GM12878 (cell line): Measurements from ENCODE around the gene GSTM2. TPM values are rescaled to one million over a fixed set of nuclear protein-coding genes. Genes with fewer than 3 reads are reported as not detected.
"Not testable (repeated sequence)": the region's sequence is repeated elsewhere in the genome, so short reads cannot be mapped to it uniquely, and the experiment has no call there.

Experiments used
- ATAC-seq: fragments of 200-7000 bp; cut with Tn5 transposase; 3 replicates; pipeline ENCODE4 v1.9.1; 2020; ENCODE audit warnings: mild to moderate bottlenecking, moderate library complexity
- BruUV-seq: library from RNA; stranded (reverse); fragments of 400-500 nt; replicated peaks from 2 replicates; lab custom pipeline; 2021; lab: Mats Ljungman, UMichigan
- CTCF ChIA-PET: fragments of 300-600 bp; sonication (Branson Sonifier 250); formaldehyde crosslinking; extraction: SDS; loops from one replicate; lab custom pipeline; 2021; ENCODE audit warnings: inconsistent platforms; lab: Yijun Ruan, JAX
- POLR2A ChIA-PET: fragments of 350-600 bp; formaldehyde crosslinking; extraction: SDS; loops from one replicate; lab custom pipeline; 2021; ENCODE audit warnings: inconsistent platforms; lab: Charles Lee
- RAD21 ChIA-PET: fragments of 300-600 bp; sonication (Branson Sonifier 250); formaldehyde crosslinking; loops from one replicate; lab custom pipeline; 2023; ENCODE audit warnings: antibody characterized with exemption; ENCODE audit not compliant: unreplicated experiment; lab: Charles Lee
- SMC1A ChIA-PET: fragments of 300-600 bp; sonication (Branson Sonifier 250); formaldehyde crosslinking; loops from one replicate; lab custom pipeline; 2023; ENCODE audit not compliant: unreplicated experiment, uncharacterized antibody; lab: Charles Lee
- DNase-seq: peaks from one replicate; pipeline ENCODE4 v3.0.0-alpha.2; 2011; ENCODE audit warnings: low read depth, low spot score
- FAIRE-seq: peaks from 3 replicates; lab custom pipeline; 2011; peaks lifted over from hg19 to GRCh38; lab: Jason Lieb, UNC
- H2AFZ ChIP-seq: 2 replicates; pipeline ENCODE4 v1.6.0; 2011; ENCODE audit warnings: low read depth, low read length, control low read depth; ENCODE audit not compliant: control insufficient read depth
- H3K27ac ChIP-seq: 2 replicates; pipeline ENCODE4 v1.5.1; 2011; ENCODE audit warnings: control low read depth; ENCODE audit not compliant: control insufficient read depth, insufficient read depth
- H3K27me3 ChIP-seq, 2 experiments: replicated peaks in 1 of 2; 2 replicates each; pipeline versions ENCODE4 v1.6.0 to v1.6.1; 2011; ENCODE audit warnings: low read length in 1 of 2; ENCODE audit not compliant: control insufficient read depth in 2 of 2, insufficient read depth in 2 of 2
- H3K36me3 ChIP-seq, 2 experiments: 2 replicates each; pipeline ENCODE4 v1.5.1; 2011; ENCODE audit warnings: low read length in 1 of 2; ENCODE audit not compliant: control insufficient read depth in 2 of 2, insufficient read depth in 2 of 2
- H3K4me1 ChIP-seq: 2 replicates; pipeline ENCODE4 v1.6.1; 2011; ENCODE audit warnings: mild to moderate bottlenecking, low read length, moderate library complexity, mixed read lengths; ENCODE audit not compliant: control insufficient read depth, insufficient read depth
- H3K4me2 ChIP-seq: 2 replicates; pipeline ENCODE4 v1.6.0; 2011; ENCODE audit warnings: control low read depth; ENCODE audit not compliant: control insufficient read depth, insufficient read depth
- H3K4me3 ChIP-seq: fragments of 200-600 bp; sonication (generic); 2 replicates; pipeline ENCODE4 v1.5.1; 2016
- H3K79me2 ChIP-seq: 2 replicates; pipeline ENCODE4 v1.6.0; 2011; ENCODE audit warnings: low read length; ENCODE audit not compliant: control insufficient read depth, insufficient read depth
- H3K9ac ChIP-seq: 2 replicates; pipeline ENCODE4 v1.8.0; 2011; ENCODE audit warnings: low read length, control low read depth, mixed read lengths; ENCODE audit not compliant: control insufficient read depth, insufficient read depth
- H3K9me3 ChIP-seq: replicated peaks from 3 replicates; pipeline ENCODE4 v1.5.1; 2011; ENCODE audit warnings: mild to moderate bottlenecking, low read length; ENCODE audit not compliant: control insufficient read depth, insufficient read depth
- H4K20me1 ChIP-seq: 2 replicates; pipeline ENCODE4 v1.6.0; 2011; ENCODE audit not compliant: control insufficient read depth, insufficient read depth
- CBX5 ChIP-seq: sonication (generic); IDR thresholded peaks from 2 replicates; pipeline ENCODE4 v1.6.1; 2016; ENCODE audit warnings: low read depth, moderate library complexity, mild to moderate bottlenecking, inconsistent platforms
- CEBPB ChIP-seq, 2 experiments: fragments of 150-350 bp in 1 of 2; IDR thresholded peaks; 2 replicates each; pipeline ENCODE4 v1.6.1; 2012 to 2014; ENCODE audit warnings: low read depth in 2 of 2, low read length in 2 of 2, borderline replicate concordance in 1 of 2, inconsistent platforms in 1 of 2
- EED ChIP-seq: sonication (generic); IDR thresholded peaks from 2 replicates; pipeline ENCODE4 v1.6.1; 2016; ENCODE audit warnings: antibody characterized with exemption, low read depth
- IRF3 ChIP-seq: fragments of 450-650 bp; IDR thresholded peaks from 2 replicates; pipeline ENCODE4 v1.6.1; 2014; ENCODE audit warnings: mild to moderate bottlenecking
- KAT2A ChIP-seq: conservative IDR thresholded peaks from 2 replicates; pipeline ENCODE4 v1.6.1; 2011; ENCODE audit warnings: low read depth, low read length; ENCODE audit not compliant: control insufficient read depth
- RAD21 ChIP-seq: IDR thresholded peaks from 2 replicates; pipeline ENCODE4 v1.6.1; 2011; ENCODE audit warnings: mild to moderate bottlenecking, low read depth, low read length, moderate library complexity; ENCODE audit not compliant: insufficient read depth
- SP1 ChIP-seq: IDR thresholded peaks from one replicate; pipeline ENCODE4 v1.6.1; 2011; ENCODE audit warnings: low read depth, low read length
- SRF ChIP-seq, 2 experiments: IDR thresholded peaks; 2 replicates each; pipeline ENCODE4 v1.6.1; 2011; ENCODE audit warnings: low read depth in 2 of 2, low read length in 2 of 2, mild to moderate bottlenecking in 1 of 2, moderate library complexity in 1 of 2
- STAT3 ChIP-seq: IDR thresholded peaks from 2 replicates; pipeline ENCODE4 v1.6.1; 2011; ENCODE audit warnings: low read depth, low read length, improper control_type of control experiment
- ZBED1 ChIP-seq: IDR thresholded peaks from 2 replicates; pipeline ENCODE4 v1.6.1; 2016; ENCODE audit warnings: borderline replicate concordance
- ZNF217 ChIP-seq: fragments of 450-650 bp; IDR thresholded peaks from 2 replicates; pipeline ENCODE4 v1.6.1; 2017; ENCODE audit warnings: antibody characterized with exemption, mild to moderate bottlenecking
- ZSCAN29 ChIP-seq: fragments of 450-650 bp; IDR thresholded peaks from 2 replicates; pipeline ENCODE4 v1.6.1; 2017; ENCODE audit warnings: mild to moderate bottlenecking, moderate library complexity
- WGBS: methylation state at CpG from one replicate; pipeline ENCODE4 v1.1.6; 2016; ENCODE audit warnings: low lambda C conversion rate; ENCODE audit not compliant: insufficient replicate concordance, insufficient coverage; ENCODE audit errors: missing lambda C conversion rate; 5-methylcytosine and 5-hydroxymethylcytosine counted together
- in situ Hi-C: fragments of 300-500 bp; cut with MboI; formaldehyde crosslinking; loops from 9 replicates; pipeline ENCODE4 v1.14.3; 2018; ENCODE audit warnings: mixed read lengths
- intact Hi-C: fragments of 100-400 bp; cut with micrococcal nuclease; formaldehyde crosslinking; loops from one replicate; pipeline ENCODE4 v1.14.2; 2022; ENCODE audit not compliant: unreplicated experiment
- polyA plus RNA-seq, 11 experiments: library from polyadenylated mRNA; depleted of rRNA in 4 of 11; unstranded in 6 of 11; stranded (reverse) in 5 of 11; fragments of >200 nt; fragmentation: Nextera tagmentation in 4 of 11; fragmentation: Illumina TruSeq in 1 of 11; extraction: Ambion mirVana in 4 of 11; extraction: Trizol in 1 of 11; gene quantifications; 1 replicate in 1 of 11; 2 replicates in 10 of 11; pipeline versions ENCODE4 v1.2.1 to v1.2.3, GENCODE V29; 2011 to 2016; ENCODE audit warnings: inconsistent platforms in 2 of 11, missing spikeins in 2 of 11, low read depth in 1 of 11
- total RNA-seq, 4 experiments: library from RNA; depleted of rRNA in 3 of 4; stranded (reverse); fragments of >200 nt in 3 of 4; fragmentation: Illumina TruSeq in 1 of 4; extraction: Trizol in 1 of 4; gene quantifications; 2 replicates each; pipeline versions ENCODE4 v1.2.1 to v1.2.3, GENCODE V29; 2013 to 2021
- TF ChIP-seq, protein P1 (sequence below): fragments of 150-350 bp; IDR thresholded peaks from 2 replicates; pipeline ENCODE4 v1.6.1; 2014; ENCODE audit warnings: mild to moderate bottlenecking, low read depth, low read length

Gene GSTM2
- total and polyA plus RNA-seq, 10 of the 15 experiments (the other 5 are each of a cell fraction or from before 2014, with no cell fraction given), result 8.3 to 32.3 (median 20.2) TPM

DNA sequence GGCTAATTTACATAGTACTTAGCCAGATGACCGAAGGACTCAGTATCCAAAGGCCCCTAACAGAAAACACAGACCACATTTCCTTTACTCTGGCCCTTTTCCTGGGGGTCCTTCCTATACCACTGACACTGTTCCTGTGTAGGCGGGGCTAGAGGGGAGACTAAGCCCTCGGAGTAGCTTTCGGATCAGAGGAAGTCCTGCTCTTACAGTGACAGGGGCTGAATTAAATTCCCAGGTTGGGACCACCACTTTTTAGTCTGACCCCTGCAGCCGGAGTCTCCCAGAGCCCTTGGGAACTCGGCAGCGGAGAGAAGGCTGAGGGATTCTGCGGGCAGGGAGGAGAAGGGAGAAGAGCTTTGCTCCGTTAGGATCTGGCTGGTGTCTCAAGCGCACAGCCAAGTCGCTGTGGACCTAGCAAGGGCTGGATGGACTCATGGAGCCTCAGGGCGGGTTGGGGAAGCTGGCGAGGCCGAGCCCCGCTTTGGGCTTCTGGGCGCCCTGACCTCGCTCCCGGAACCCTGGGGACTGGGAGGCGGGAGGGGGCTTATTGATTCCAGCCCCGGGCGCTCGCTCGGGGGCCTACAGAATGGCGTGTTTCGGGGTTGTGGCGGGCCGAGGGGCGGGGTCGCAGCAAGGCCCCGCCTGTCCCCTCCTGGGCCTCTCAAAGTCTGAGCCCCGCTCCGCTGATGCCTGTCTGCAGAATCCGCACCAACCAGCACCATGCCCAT, 43.9 kb downstream of the GSTM2 start, which contains the start of gene GSTM5:
Gene GSTM5 (plus strand): TSS at position 659 of the 728 bp plus-strand sequence. CDS start 62 bp downstream, at position 721.
- H3K27ac ChIP-seq, in situ Hi-C loops, SMC1A ChIA-PET, H3K9me3 ChIP-seq, POLR2A ChIA-PET, RAD21 ChIA-PET, H4K20me1 ChIP-seq, ATAC-seq, DNase-seq, H3K9ac ChIP-seq, H3K4me3 ChIP-seq, FAIRE-seq, intact Hi-C loops, BruUV-seq, CTCF ChIA-PET, H3K27me3 ChIP-seq, H3K79me2 ChIP-seq, H3K36me3 ChIP-seq, H3K4me1 ChIP-seq: not testable (repeated sequence)
- H2AFZ ChIP-seq, result peak within 1 kb of the TSS; percentile 72
- 0 out of 2 replicates have a peak within 1 kb of the TSS, but pooled peaks have one; percentile 25 for H3K4me2 ChIP-seq
- WGBS, result 60% methylated on average over 22 of the region's 33 CpGs

- Histone ChIP-seq H3K27ac (no peak overlapping the region), H3K9ac (no peak overlapping the region), H3K9me3 (peaks cover 1% of the 10 kb centered on the region; the same call in 2 of the 3 replicates), H2AFZ (no peak overlapping the region), H3K27me3 (no peaks in the 10 kb centered on the region), H3K79me2 (no peaks in the 10 kb centered on the region), H3K36me3 (no peaks in the 10 kb centered on the region), H4K20me1 (no peaks in the 10 kb centered on the region), H3K4me3 (no peak overlapping the region), H3K4me1 (no peaks in the 10 kb centered on the region), H3K4me2 (0 out of 2 replicates have a peak overlapping the region, but pooled peaks have one; percentile 25)
- intact Hi-C loops (no loop called here), in situ Hi-C loops (no loop called here)
- no peak for FAIRE-seq
- 82% methylated on average over 14 of the region's 22 CpGs for WGBS
- ChIA-PET CTCF (no interaction called here), POLR2A (no interaction called here), SMC1A (no interaction called here), RAD21 (no interaction called here)
- no TSS peak for BruUV-seq
- ATAC-seq, result no peak
- no peak for DNase-seq
- no peak for TF ChIP-seq IRF3
- no peak for TF ChIP-seq SRF (IDR thresholded peaks at IDR 0.05; ENCODE audit: low read depth in 2 of 2, low read length in 2 of 2)
- no peak for TF ChIP-seq ZSCAN29
- TF ChIP-seq CEBPB (IDR thresholded peaks at IDR 0.05; ENCODE audit: borderline replicate concordance in 1 of 2, low read depth in 2 of 2, low read length in 2 of 2), result no peak
- no peak for TF ChIP-seq STAT3
- no peak for TF ChIP-seq CBX5
- no peak for TF ChIP-seq KAT2A
- TF ChIP-seq EED, result no peak
- TF ChIP-seq SP1, result no peak
- TF ChIP-seq ZBED1, result no peak
- TF ChIP-seq, protein P1, sequence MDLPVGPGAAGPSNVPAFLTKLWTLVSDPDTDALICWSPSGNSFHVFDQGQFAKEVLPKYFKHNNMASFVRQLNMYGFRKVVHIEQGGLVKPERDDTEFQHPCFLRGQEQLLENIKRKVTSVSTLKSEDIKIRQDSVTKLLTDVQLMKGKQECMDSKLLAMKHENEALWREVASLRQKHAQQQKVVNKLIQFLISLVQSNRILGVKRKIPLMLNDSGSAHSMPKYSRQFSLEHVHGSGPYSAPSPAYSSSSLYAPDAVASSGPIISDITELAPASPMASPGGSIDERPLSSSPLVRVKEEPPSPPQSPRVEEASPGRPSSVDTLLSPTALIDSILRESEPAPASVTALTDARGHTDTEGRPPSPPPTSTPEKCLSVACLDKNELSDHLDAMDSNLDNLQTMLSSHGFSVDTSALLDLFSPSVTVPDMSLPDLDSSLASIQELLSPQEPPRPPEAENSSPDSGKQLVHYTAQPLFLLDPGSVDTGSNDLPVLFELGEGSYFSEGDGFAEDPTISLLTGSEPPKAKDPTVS, result no peak
- no peak for TF ChIP-seq ZNF217
- no peak for TF ChIP-seq RAD21
Observed at GRCh38 chr1:109712321-109712864, 44.5 kb downstream of the GSTM2 start.
